ENCODE data around the gene STON2.
A peak's percentile ranks its signal among the peaks of the same experiment; 100 is the strongest.

Gene STON2

DNA sequence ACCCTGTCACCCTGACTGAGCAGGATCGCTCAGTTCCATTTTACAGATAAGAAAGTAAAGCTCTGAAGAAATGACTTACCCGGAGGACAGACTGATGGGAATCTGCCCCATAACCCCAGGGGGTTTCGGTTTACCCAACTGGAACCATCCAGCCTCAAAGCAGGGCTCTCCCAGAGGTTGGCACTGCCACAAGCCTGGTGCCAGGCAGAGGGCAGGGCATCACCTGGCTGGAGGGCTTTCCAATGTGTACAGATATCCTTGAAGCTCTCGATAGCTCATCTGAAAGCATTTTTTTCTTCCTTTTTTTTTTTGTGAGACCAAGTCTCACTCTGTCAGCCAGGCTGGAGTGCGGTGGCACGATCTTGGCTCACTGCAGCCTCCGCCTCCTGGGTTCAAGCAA lies 33.2 kb downstream of the STON2 start:
- Histone ChIP-seq H3K4me3 (ENCODE audit: low read depth, low read length) (no peak overlapping the region), H3K36me3 (peaks cover 16% of the 10 kb centered on the region; the same call in 1 of the 2 replicates), H3K27me3 (no peaks in the 10 kb centered on the region), H3K4me1 (no peaks in the 10 kb centered on the region; the same call in 1 of the 2 replicates), H3K9me3 (no peaks in the 10 kb centered on the region)
- TF ChIP-seq, protein P1, sequence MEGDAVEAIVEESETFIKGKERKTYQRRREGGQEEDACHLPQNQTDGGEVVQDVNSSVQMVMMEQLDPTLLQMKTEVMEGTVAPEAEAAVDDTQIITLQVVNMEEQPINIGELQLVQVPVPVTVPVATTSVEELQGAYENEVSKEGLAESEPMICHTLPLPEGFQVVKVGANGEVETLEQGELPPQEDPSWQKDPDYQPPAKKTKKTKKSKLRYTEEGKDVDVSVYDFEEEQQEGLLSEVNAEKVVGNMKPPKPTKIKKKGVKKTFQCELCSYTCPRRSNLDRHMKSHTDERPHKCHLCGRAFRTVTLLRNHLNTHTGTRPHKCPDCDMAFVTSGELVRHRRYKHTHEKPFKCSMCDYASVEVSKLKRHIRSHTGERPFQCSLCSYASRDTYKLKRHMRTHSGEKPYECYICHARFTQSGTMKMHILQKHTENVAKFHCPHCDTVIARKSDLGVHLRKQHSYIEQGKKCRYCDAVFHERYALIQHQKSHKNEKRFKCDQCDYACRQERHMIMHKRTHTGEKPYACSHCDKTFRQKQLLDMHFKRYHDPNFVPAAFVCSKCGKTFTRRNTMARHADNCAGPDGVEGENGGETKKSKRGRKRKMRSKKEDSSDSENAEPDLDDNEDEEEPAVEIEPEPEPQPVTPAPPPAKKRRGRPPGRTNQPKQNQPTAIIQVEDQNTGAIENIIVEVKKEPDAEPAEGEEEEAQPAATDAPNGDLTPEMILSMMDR (IDR thresholded peaks at IDR 0.05; ENCODE audit: low read depth, low read length): no peak
- DNase-seq: no peak

DNA sequence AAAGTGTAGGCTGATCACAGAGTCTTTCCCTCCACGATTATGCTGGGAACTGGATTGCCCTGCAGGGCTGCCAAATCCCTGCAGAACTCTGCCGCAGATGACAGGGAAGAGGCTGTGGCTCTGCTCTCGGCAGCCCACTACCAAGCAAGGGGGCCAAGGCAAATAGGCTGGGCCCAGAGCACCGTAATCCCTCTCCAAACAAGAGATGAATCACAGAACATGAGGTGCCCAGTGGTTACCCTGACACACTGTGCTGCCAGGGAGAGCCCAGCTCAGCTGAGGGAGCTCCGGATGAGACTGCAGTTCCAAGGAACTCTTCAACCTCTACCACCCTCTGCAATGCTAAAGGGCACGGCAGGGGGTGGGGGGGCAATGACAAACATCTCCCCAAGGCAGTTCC lies 33.9 kb downstream of the STON2 start:
- H3K27me3 ChIP-seq: no peaks in the 10 kb centered on the region
- TF ChIP-seq, protein P1 (IDR thresholded peaks at IDR 0.05; ENCODE audit: low read depth, low read length): no peak
- H3K36me3 ChIP-seq: peaks cover 16% of the 10 kb centered on the region; the same call in 1 of the 2 replicates
- DNase-seq: no peak
- H3K4me3 ChIP-seq (ENCODE audit: low read depth, low read length): no peak overlapping the region
- no peaks in the 10 kb centered on the region for H3K9me3 ChIP-seq
- no peaks in the 10 kb centered on the region; the same call in 1 of the 2 replicates for H3K4me1 ChIP-seq

DNA sequence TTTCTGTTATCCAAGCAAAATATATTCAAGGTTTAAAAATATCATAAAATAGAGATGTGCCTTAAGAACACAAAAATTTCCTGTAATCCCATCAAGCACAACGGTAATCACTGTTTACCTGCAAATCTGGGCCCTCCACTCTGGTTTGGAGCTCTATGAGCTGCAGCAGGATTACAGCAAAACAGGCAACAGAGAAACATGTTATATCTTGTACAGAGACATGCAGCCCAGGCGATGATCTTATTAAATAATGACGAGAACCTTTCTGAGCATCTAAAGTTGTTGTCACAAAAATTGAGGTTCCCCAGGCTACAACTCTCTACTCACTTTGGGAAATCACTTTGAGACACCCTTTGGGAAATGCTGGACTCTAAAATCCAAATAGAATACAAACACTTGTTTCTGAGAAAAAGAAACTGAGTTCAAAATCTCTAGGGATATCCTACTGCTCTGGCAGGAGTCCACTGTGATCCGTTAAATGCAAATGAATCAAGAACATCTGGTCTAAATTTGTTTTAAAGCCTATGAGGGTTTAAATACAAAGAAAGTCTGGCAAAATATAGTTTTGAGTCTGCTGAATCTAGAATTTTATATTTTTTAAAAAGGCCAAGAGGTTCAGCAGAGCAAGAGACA lies 36.3 kb downstream of the STON2 start:
- Histone ChIP-seq H3K27me3 (no peaks in the 10 kb centered on the region), H3K4me3 (ENCODE audit: low read depth, low read length) (peak overlapping the region; percentile 51), H3K9me3 (no peaks in the 10 kb centered on the region), H3K4me1 (no peaks in the 10 kb centered on the region; the same call in 1 of the 2 replicates), H3K36me3 (no peaks in the 10 kb centered on the region; the same call in 1 of the 2 replicates)
- no peak for DNase-seq
- TF ChIP-seq, protein P1 (IDR thresholded peaks at IDR 0.05; ENCODE audit: low read depth, low read length): no peak

DNA sequence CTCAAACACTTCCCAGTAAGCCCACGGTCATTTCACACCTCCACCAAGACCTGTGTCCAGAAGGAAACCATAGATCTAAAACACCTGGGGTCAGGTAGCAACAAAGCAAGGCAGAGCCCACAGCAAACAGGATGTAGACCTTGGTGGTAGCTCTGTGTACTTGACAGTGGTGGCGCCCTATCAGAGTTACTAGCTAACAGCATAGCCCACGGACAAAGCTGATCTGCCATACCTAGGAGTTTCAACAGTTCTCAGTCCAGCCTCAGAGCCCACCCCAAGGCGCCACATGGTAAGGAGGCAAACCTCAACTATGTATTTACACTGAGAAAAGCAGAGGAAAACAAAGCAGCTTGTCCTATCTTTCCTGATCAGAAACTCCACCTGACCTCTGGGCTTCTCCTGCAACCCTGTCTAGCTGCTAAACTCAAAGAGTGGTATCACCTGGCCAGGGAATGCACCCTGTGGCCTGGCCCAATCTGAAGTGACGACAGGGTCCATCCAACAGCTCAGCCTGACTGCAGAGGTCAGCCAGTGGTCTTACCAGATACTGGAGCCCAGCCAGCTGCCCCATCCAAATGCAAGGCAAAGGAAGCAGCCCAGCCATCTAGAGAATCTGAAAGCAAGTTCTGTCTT lies 46.3 kb downstream of the STON2 start:
- Histone ChIP-seq H3K4me3 (ENCODE audit: low read depth, low read length) (no peak overlapping the region), H3K36me3 (no peaks in the 10 kb centered on the region), H3K27me3 (no peaks in the 10 kb centered on the region), H3K4me1 (peaks cover 6% of the 10 kb centered on the region), H3K9me3 (no peaks in the 10 kb centered on the region; the same call in 1 of the 2 replicates)
- TF ChIP-seq, protein P1 (IDR thresholded peaks at IDR 0.05; ENCODE audit: low read depth, low read length): no peak
- DNase-seq: no peak

DNA sequence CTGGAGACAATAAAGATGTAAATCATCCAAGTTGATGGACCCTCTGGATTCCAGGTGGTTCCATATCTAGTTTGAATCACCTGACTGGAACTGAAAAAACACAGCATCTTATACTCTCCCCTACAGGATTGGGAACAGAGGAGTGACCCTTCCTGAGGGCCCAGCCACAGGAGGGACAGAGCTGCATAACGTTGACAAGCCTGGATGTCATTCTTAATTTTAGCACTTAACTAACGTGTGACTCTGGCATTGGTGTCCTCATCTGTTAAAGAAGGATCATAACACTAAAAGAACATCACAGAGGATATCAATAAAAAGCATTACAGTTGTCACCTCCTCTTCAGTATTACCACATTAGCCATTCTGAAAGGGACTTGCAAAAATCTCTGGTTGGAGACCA lies 47.7 kb downstream of the STON2 start:
- DNase-seq: no peak
- H3K4me1 ChIP-seq: peaks cover 6% of the 10 kb centered on the region
- no peaks in the 10 kb centered on the region; the same call in 1 of the 2 replicates for H3K9me3 ChIP-seq
- H3K27me3 ChIP-seq: no peaks in the 10 kb centered on the region
- H3K4me3 ChIP-seq (ENCODE audit: low read depth, low read length): no peak overlapping the region
- H3K36me3 ChIP-seq: no peaks in the 10 kb centered on the region
- TF ChIP-seq, protein P1 (IDR thresholded peaks at IDR 0.05; ENCODE audit: low read depth, low read length): no peak

DNA sequence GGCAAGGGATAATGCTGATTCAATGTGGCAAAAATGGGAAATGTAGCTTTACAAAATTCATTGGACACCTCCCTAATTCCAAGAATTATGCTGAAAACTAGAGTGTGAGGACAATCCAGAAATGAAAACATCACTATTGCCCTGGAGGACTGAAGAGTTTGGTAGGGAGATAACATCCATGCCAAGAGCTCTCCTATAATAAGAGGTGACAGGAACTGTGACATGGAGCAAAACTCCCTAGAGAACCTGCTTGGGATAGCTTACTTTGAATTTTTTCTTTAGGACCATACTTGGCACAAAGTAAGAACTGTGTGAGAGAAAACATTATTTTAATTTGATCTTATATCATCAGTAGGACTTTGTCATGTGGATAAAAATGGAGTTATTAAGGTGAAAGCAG lies 48.9 kb downstream of the STON2 start:
- Histone ChIP-seq H3K9me3 (no peaks in the 10 kb centered on the region; the same call in 1 of the 2 replicates), H3K27me3 (no peaks in the 10 kb centered on the region), H3K36me3 (no peaks in the 10 kb centered on the region), H3K4me3 (ENCODE audit: low read depth, low read length) (no peak overlapping the region), H3K4me1 (peaks cover 6% of the 10 kb centered on the region)
- TF ChIP-seq, protein P1 (IDR thresholded peaks at IDR 0.05; ENCODE audit: low read depth, low read length): no peak
- DNase-seq: no peak

Data from BE2C (cell line).